A549 (cell line): ENCODE data around the gene ARFIP1. TPM values are rescaled to one million over a fixed set of nuclear protein-coding genes. Genes with fewer than 3 reads are reported as not detected.
"Not testable (repeated sequence)": the region's sequence is repeated elsewhere in the genome, so short reads cannot be mapped to it uniquely, and the experiment has no call there.

Experiments
- ATAC-seq, 2 experiments: fragments of 200-7000 bp in 1 of 2; fragments of >200 bp in 1 of 2; cut with Nextera tagmentation in 1 of 2; cut with Tn5 transposase in 1 of 2; 3 replicates each; pipeline versions ENCODE4 v1.8.0 to v1.9.1; 2018 to 2020; ENCODE audit warnings: mild to moderate bottlenecking in 1 of 2, moderate library complexity in 1 of 2
- CTCF ChIA-PET: fragments of 300-600 bp; sonication (Branson Sonifier 250); formaldehyde crosslinking; extraction: SDS; loops from one replicate; lab custom pipeline; 2021; ENCODE audit warnings: antibody characterized with exemption, inconsistent platforms; lab: Yijun Ruan, JAX
- POLR2A ChIA-PET: fragments of 350-600 bp; formaldehyde crosslinking; extraction: SDS; loops from one replicate; lab custom pipeline; 2021; ENCODE audit warnings: antibody characterized with exemption, inconsistent platforms; lab: Yijun Ruan, JAX
- DNase-seq, 2 experiments: peaks; one replicate each; pipeline versions ENCODE4 v3.0.0 to v3.0.0-alpha.2; 2011 to 2016; ENCODE audit warnings: low read depth in 1 of 2, low spot score in 1 of 2
- FAIRE-seq: peaks from 2 replicates; lab custom pipeline; 2011; peaks lifted over from hg19 to GRCh38; lab: Jason Lieb, UNC
- H3K27ac ChIP-seq, 2 experiments: fragments of >200 bp; sonication (Bioruptor Twin); formaldehyde crosslinking; 3 replicates each; pipeline ENCODE4 v1.5.1; 2016 to 2017
- H3K4me1 ChIP-seq: fragments of >200 bp; sonication (Bioruptor Twin); formaldehyde crosslinking; 3 replicates; pipeline ENCODE4 v1.6.1; 2016
- H3K4me2 ChIP-seq: fragments of >200 bp; sonication (Bioruptor Twin); formaldehyde crosslinking; 3 replicates; pipeline ENCODE4 v1.6.1; 2016
- H3K4me3 ChIP-seq: fragments of >200 bp; sonication (Bioruptor Twin); formaldehyde crosslinking; 3 replicates; pipeline ENCODE4 v1.5.1; 2016
- H3K9me3 ChIP-seq: fragments of >200 bp; sonication (Bioruptor Twin); formaldehyde crosslinking; 3 replicates; pipeline ENCODE4 v1.6.1; 2016
- CEBPB ChIP-seq, 2 experiments: fragments of >200 bp in 1 of 2; sonication (Bioruptor Twin) in 1 of 2; formaldehyde crosslinking in 1 of 2; IDR thresholded peaks; 2 replicates each; pipeline ENCODE4 v1.6.1; 2012 to 2016
- CHD4 ChIP-seq: fragments of 200-600 bp; sonication (generic); IDR thresholded peaks from 2 replicates; pipeline ENCODE4 v1.6.1; 2016; ENCODE audit warnings: antibody characterized with exemption, mild to moderate bottlenecking, borderline replicate concordance
- EHMT2 ChIP-seq: fragments of 200-600 bp; sonication (generic); IDR thresholded peaks from 2 replicates; pipeline ENCODE4 v1.6.1; 2016; ENCODE audit warnings: antibody characterized with exemption, low read depth, mild to moderate bottlenecking, moderate library complexity
- EP300 ChIP-seq, 2 experiments: fragments of >200 bp; sonication (Bioruptor Twin); formaldehyde crosslinking; IDR thresholded peaks; 2 replicates in 1 of 2; 3 replicates in 1 of 2; pipeline ENCODE4 v1.6.1; 2016 to 2017
- ESRRA ChIP-seq: fragments of 150-350 bp; IDR thresholded peaks from 2 replicates; pipeline ENCODE4 v1.6.1; 2014; ENCODE audit warnings: mild to moderate bottlenecking, low read length, borderline replicate concordance
- FOSB ChIP-seq: fragments of 250-450 bp; sonication (Bioruptor Pico); IDR thresholded peaks from 2 replicates; pipeline ENCODE4 v1.5.0; 2020; ENCODE audit warnings: mild to moderate bottlenecking, moderate library complexity
- HDAC2 ChIP-seq: fragments of 200-600 bp; sonication (generic); IDR thresholded peaks from 2 replicates; pipeline ENCODE4 v1.6.1; 2016
- HEYL ChIP-seq: fragments of 250-450 bp; sonication (Bioruptor Pico); IDR thresholded peaks from 2 replicates; pipeline ENCODE4 v1.8.0; 2021; ENCODE audit warnings: mild to moderate bottlenecking, moderate library complexity
- HOXA7 ChIP-seq: fragments of 250-450 bp; sonication (Bioruptor Pico); IDR thresholded peaks from 2 replicates; pipeline ENCODE4 v1.5.0; 2020; ENCODE audit warnings: mild to moderate bottlenecking, moderate library complexity
- JUNB ChIP-seq: fragments of >200 bp; sonication (Bioruptor Twin); formaldehyde crosslinking; IDR thresholded peaks from 2 replicates; pipeline ENCODE4 v1.6.1; 2016
- MAFK ChIP-seq: fragments of 450-650 bp; IDR thresholded peaks from 2 replicates; pipeline ENCODE4 v1.6.1; 2014; ENCODE audit not compliant: partially characterized antibody
- MAZ ChIP-seq: fragments of 150-350 bp; IDR thresholded peaks from 2 replicates; pipeline ENCODE4 v1.6.1; 2014; ENCODE audit warnings: antibody characterized with exemption, low read depth, low read length, borderline replicate concordance
- NPAS2 ChIP-seq: fragments of 250-450 bp; sonication (Bioruptor Pico); IDR thresholded peaks from 2 replicates; pipeline ENCODE4 v1.8.0; 2022; ENCODE audit warnings: mild to moderate bottlenecking, moderate library complexity, borderline replicate concordance
- POLR2AphosphoS2 ChIP-seq: conservative IDR thresholded peaks from 2 replicates; pipeline ENCODE4 v1.6.1; 2012; ENCODE audit warnings: low read length, improper control_type of control experiment, inconsistent platforms
- RARB ChIP-seq: fragments of 250-450 bp; sonication (Bioruptor Pico); IDR thresholded peaks from 2 replicates; pipeline ENCODE4 v1.8.0; 2021; ENCODE audit warnings: mild to moderate bottlenecking, moderate library complexity
- RFX5 ChIP-seq: fragments of 450-650 bp; IDR thresholded peaks from 2 replicates; pipeline ENCODE4 v1.7.1; 2014; ENCODE audit warnings: antibody characterized with exemption, mild to moderate bottlenecking, moderate library complexity
- SMC3 ChIP-seq: fragments of >200 bp; sonication (Bioruptor Twin); formaldehyde crosslinking; IDR thresholded peaks from 3 replicates; pipeline ENCODE4 v1.6.1; 2018; ENCODE audit warnings: inconsistent platforms
- TFCP2L1 ChIP-seq: fragments of 250-450 bp; sonication (Bioruptor Pico); IDR thresholded peaks from 2 replicates; pipeline ENCODE4 v1.5.0; 2021; ENCODE audit warnings: mild to moderate bottlenecking
- ZC3H11A ChIP-seq: fragments of 450-650 bp; IDR thresholded peaks from 2 replicates; pipeline ENCODE4 v1.6.1; 2014; ENCODE audit warnings: antibody characterized with exemption, mild to moderate bottlenecking
- ZFP36 ChIP-seq: fragments of 450-650 bp; IDR thresholded peaks from 2 replicates; pipeline ENCODE4 v1.6.1; 2014; ENCODE audit warnings: borderline replicate concordance; ENCODE audit not compliant: partially characterized antibody
- ZNF302 ChIP-seq: fragments of 250-450 bp; sonication (Bioruptor Pico); IDR thresholded peaks from 2 replicates; pipeline ENCODE4 v1.9.0; 2021; ENCODE audit warnings: inconsistent platforms, mild to moderate bottlenecking, moderate library complexity
- WGBS: methylation state at CpG from one replicate; pipeline ENCODE4 v1.1.6; 2017; ENCODE audit errors: missing lambda C conversion rate; 5-methylcytosine and 5-hydroxymethylcytosine counted together
- polyA plus RNA-seq, 4 experiments: library from polyadenylated mRNA; depleted of rRNA in 3 of 4; stranded (reverse); fragments of >200 nt; fragmentation: RNase III in 1 of 4; extraction: RNeasy Plus Mini Kit Qiagen cat#74134 plus additional on column Dnase treatment in 1 of 4; gene quantifications; 2 replicates in 3 of 4; 3 replicates in 1 of 4; pipeline ENCODE4 v1.2.3, GENCODE V29; 2011 to 2017
- TF ChIP-seq, protein P1 (sequence below): fragments of 250-450 bp; sonication (Bioruptor Pico); IDR thresholded peaks from 2 replicates; pipeline ENCODE4 v1.5.0; 2021; ENCODE audit warnings: mild to moderate bottlenecking, moderate library complexity, borderline replicate concordance
- TF ChIP-seq, protein P2 (sequence below): fragments of 150-350 bp; IDR thresholded peaks from 2 replicates; pipeline ENCODE4 v1.6.1; 2014; ENCODE audit warnings: low read depth, mild to moderate bottlenecking, low read length
- TF ChIP-seq, protein P3 (sequence below): IDR thresholded peaks from 2 replicates; pipeline ENCODE4 v1.6.1; 2012
- TF ChIP-seq, protein P4 (sequence below): fragments of >200 bp; sonication (Bioruptor Twin); formaldehyde crosslinking; IDR thresholded peaks from 3 replicates; pipeline ENCODE4 v1.6.1; 2016
- TF ChIP-seq, protein P5 (sequence below): fragments of >200 bp; sonication (Bioruptor Twin); formaldehyde crosslinking; IDR thresholded peaks from 2 replicates; pipeline ENCODE4 v1.6.1; 2016
- TF ChIP-seq, protein P6 (sequence below): IDR thresholded peaks from 2 replicates; pipeline ENCODE4 v1.6.1; 2012; ENCODE audit warnings: low read depth, borderline replicate concordance

The ARFIP1 gene
- polyA plus RNA-seq, 2 of the 4 experiments (the other 2 are of a cell fraction), result 17.1 to 39.2 TPM

DNA sequence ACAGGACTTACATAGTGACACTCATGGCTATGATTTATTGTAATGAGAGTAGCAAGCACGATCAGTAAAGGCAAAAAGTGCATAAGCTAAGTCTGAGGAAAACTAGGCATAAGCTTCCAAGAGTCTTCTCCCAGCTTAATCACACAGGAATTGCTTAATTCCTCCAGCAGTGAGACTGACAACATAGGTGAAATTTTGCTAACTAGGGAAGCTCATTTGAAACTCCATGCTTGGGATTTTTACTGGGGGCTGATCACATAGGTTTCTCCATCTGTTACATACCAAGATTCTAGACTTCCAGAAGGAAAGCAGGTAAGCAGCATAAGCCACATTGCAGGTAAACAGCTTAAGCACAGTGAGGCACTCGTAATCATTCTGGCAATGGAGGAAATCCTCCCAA is 84.6 kb downstream of the ARFIP1 start:
- WGBS, result 90% methylated on average over 2 of the region's 2 CpGs
- no peak for FAIRE-seq
- POLR2A ChIA-PET, result no interaction called here

DNA sequence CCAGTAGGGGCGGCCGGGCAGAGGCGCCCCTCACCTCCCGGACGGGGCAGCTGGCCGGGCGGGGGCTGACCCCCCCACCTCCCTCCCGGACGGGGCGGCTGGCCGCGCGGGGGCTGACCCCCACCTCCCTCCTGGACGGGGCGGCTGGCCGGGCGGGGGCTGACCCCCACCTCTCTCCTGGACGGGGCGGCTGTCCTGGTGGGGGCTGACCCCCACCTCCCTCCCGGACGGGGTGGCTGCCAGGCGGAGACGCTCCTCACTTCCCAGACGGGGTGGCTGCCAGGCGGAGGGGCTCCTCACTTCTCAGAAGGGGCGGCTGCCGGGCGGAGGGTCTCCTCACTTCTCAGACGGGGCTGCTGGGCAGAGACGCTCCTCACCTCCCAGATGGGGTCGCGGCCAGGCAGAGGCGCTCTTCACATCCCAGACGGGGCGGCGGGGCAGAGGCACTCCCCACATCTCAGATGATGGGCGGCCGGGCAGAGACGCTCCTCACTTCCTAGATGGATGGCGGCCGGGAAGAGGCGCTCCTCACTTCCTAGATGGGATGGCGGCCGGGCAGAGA is 86.8 kb downstream of the ARFIP1 start:
- H3K27ac ChIP-seq, FAIRE-seq, H3K4me2 ChIP-seq, CTCF ChIA-PET, DNase-seq, H3K9me3 ChIP-seq, H3K4me1 ChIP-seq, POLR2A ChIA-PET, H3K4me3 ChIP-seq, ATAC-seq: not testable (repeated sequence)
- 97% methylated on average over 6 of the region's 44 CpGs for WGBS

More for the DNA sequence above, 84.6 kb downstream of the ARFIP1 start:
- ATAC-seq, result no peak
- Histone ChIP-seq H3K27ac (no peak overlapping the region), H3K9me3 (no peaks in the 10 kb centered on the region), H3K4me1 (peaks cover 6% of the 10 kb centered on the region; the same call in 2 of the 3 replicates), H3K4me2 (no peak overlapping the region), H3K4me3 (no peak overlapping the region)
- TF ChIP-seq ZNF302 (CRISPR knock-in tag) (no peak), ESRRA (no peak), MAZ (no peak), HEYL (CRISPR knock-in tag) (no peak), FOSB (no peak)
- TF ChIP-seq, protein P1, sequence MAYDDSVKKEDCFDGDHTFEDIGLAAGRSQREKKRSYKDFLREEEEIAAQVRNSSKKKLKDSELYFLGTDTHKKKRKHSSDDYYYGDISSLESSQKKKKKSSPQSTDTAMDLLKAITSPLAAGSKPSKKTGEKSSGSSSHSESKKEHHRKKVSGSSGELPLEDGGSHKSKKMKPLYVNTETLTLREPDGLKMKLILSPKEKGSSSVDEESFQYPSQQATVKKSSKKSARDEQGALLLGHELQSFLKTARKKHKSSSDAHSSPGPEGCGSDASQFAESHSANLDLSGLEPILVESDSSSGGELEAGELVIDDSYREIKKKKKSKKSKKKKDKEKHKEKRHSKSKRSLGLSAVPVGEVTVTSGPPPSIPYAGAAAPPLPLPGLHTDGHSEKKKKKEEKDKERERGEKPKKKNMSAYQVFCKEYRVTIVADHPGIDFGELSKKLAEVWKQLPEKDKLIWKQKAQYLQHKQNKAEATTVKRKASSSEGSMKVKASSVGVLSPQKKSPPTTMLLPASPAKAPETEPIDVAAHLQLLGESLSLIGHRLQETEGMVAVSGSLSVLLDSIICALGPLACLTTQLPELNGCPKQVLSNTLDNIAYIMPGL, result no peak
- TF ChIP-seq, protein P2, sequence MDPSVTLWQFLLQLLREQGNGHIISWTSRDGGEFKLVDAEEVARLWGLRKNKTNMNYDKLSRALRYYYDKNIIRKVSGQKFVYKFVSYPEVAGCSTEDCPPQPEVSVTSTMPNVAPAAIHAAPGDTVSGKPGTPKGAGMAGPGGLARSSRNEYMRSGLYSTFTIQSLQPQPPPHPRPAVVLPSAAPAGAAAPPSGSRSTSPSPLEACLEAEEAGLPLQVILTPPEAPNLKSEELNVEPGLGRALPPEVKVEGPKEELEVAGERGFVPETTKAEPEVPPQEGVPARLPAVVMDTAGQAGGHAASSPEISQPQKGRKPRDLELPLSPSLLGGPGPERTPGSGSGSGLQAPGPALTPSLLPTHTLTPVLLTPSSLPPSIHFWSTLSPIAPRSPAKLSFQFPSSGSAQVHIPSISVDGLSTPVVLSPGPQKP, result no peak
- no peak for DNase-seq
- CTCF ChIA-PET, result interaction anchor here (1.2 kb wide), 1 partner anchor 16 kb away, joined by 8 read pairs; no protein-coding TSS in a partner anchor

DNA sequence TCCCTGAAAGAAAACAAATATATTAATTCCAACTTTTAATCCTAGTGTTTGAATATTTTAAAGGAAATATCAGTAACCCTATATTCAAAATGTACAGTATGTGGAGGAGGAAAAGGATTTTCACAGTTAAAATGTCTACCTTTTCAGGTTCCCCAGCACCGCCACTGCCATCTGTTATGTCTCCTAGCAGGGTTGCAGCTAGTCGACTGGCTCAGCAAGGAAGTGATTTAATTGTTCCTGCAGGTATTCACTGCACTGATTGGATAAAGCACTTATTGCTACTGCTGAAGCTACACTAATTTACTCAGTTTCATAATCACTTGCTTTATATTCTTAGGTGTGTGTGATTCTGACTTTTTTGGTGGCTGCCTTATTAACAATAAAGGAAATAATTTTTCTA is 90.9 kb downstream of the ARFIP1 start:
- no peak overlapping the region for H3K4me2 ChIP-seq
- no peak for TF ChIP-seq TFCP2L1 (CRISPR knock-in tag)
- no peak for TF ChIP-seq POLR2AphosphoS2
- no peak for TF ChIP-seq HOXA7 (CRISPR knock-in tag)
- TF ChIP-seq, all 56 proteins: peak for 0
- ChIA-PET CTCF (no interaction called here), POLR2A (no interaction called here)
- FAIRE-seq (no peak), DNase-seq (no peak), ATAC-seq (no peak)
- no peaks in the 10 kb centered on the region for H3K4me1 ChIP-seq
- WGBS, result 85% methylated on average over 2 of the region's 2 CpGs
- H3K4me3 ChIP-seq, result no peak overlapping the region
- H3K9me3 ChIP-seq, result no peaks in the 10 kb centered on the region
- H3K27ac ChIP-seq, result no peak overlapping the region

DNA sequence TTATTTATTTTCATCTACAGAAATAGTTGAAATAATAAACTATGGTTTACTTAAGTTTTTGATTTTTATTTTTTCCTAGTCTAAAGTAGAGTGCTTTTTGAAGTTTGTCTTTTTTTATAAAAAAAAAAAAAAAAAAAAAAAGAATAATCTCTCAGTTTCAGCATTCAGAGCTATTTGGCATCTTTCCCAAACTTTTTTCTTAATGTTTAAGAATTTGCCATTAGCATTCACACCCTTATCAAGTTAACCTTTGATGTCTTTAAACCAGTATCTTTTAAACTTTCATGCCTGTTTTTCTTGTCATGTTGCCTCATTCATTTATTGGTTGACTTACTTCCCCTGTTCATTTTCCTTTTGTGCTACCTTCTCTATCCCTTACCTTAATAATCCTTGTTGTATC is 95.5 kb downstream of the ARFIP1 start:
- Histone ChIP-seq H3K4me1 (no peaks in the 10 kb centered on the region), H3K27ac (no peak overlapping the region), H3K4me3 (no peak overlapping the region), H3K9me3 (no peaks in the 10 kb centered on the region; the same call in 2 of the 3 replicates), H3K4me2 (no peak overlapping the region)
- no peak for DNase-seq
- no peak for ATAC-seq
- FAIRE-seq, result no peak
- POLR2A ChIA-PET, result no interaction called here
- CTCF ChIA-PET, result no interaction called here
- TF ChIP-seq SMC3, result no peak
- no peak for TF ChIP-seq CHD4
- TF ChIP-seq RARB (CRISPR knock-in tag), result no peak
- TF ChIP-seq CEBPB (IDR thresholded peaks at IDR 0.05), result no peak
- no peak for TF ChIP-seq EP300 (IDR thresholded peaks at IDR 0.05)
- TF ChIP-seq, protein P3, sequence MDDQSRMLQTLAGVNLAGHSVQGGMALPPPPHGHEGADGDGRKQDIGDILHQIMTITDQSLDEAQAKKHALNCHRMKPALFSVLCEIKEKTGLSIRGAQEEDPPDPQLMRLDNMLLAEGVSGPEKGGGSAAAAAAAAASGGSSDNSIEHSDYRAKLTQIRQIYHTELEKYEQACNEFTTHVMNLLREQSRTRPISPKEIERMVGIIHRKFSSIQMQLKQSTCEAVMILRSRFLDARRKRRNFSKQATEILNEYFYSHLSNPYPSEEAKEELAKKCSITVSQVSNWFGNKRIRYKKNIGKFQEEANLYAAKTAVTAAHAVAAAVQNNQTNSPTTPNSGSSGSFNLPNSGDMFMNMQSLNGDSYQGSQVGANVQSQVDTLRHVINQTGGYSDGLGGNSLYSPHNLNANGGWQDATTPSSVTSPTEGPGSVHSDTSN, result no peak
- TF ChIP-seq JUNB, result no peak
- TF ChIP-seq ESRRA, result no peak
- TF ChIP-seq ZFP36, result no peak
- no peak for TF ChIP-seq EHMT2
- TF ChIP-seq, protein P4, sequence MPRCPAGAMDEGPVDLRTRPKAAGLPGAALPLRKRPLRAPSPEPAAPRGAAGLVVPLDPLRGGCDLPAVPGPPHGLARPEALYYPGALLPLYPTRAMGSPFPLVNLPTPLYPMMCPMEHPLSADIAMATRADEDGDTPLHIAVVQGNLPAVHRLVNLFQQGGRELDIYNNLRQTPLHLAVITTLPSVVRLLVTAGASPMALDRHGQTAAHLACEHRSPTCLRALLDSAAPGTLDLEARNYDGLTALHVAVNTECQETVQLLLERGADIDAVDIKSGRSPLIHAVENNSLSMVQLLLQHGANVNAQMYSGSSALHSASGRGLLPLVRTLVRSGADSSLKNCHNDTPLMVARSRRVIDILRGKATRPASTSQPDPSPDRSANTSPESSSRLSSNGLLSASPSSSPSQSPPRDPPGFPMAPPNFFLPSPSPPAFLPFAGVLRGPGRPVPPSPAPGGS, result no peak
- TF ChIP-seq, protein P5, sequence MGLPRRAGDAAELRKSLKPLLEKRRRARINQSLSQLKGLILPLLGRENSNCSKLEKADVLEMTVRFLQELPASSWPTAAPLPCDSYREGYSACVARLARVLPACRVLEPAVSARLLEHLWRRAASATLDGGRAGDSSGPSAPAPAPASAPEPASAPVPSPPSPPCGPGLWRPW, result no peak
- TF ChIP-seq, protein P6, sequence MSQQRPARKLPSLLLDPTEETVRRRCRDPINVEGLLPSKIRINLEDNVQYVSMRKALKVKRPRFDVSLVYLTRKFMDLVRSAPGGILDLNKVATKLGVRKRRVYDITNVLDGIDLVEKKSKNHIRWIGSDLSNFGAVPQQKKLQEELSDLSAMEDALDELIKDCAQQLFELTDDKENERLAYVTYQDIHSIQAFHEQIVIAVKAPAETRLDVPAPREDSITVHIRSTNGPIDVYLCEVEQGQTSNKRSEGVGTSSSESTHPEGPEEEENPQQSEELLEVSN, result no peak
- no peak for TF ChIP-seq MAFK
- TF ChIP-seq ZC3H11A, result no peak
- TF ChIP-seq NPAS2 (CRISPR knock-in tag), result no peak
- no peak for TF ChIP-seq HDAC2
- TF ChIP-seq RFX5, result no peak
